ENCODE results near the gene CPT2. TPM values are rescaled to one million over a fixed set of nuclear protein-coding genes. Genes with fewer than 3 reads are reported as not detected.
A peak's percentile ranks its signal among the peaks of the same experiment; 100 is the strongest.

CPT2 gene
- total and polyA plus RNA-seq, 2 of the 13 experiments (the other 11 are each of a cell fraction or from before 2014, with no cell fraction given) = 12.6 to 14.6 TPM

DNA sequence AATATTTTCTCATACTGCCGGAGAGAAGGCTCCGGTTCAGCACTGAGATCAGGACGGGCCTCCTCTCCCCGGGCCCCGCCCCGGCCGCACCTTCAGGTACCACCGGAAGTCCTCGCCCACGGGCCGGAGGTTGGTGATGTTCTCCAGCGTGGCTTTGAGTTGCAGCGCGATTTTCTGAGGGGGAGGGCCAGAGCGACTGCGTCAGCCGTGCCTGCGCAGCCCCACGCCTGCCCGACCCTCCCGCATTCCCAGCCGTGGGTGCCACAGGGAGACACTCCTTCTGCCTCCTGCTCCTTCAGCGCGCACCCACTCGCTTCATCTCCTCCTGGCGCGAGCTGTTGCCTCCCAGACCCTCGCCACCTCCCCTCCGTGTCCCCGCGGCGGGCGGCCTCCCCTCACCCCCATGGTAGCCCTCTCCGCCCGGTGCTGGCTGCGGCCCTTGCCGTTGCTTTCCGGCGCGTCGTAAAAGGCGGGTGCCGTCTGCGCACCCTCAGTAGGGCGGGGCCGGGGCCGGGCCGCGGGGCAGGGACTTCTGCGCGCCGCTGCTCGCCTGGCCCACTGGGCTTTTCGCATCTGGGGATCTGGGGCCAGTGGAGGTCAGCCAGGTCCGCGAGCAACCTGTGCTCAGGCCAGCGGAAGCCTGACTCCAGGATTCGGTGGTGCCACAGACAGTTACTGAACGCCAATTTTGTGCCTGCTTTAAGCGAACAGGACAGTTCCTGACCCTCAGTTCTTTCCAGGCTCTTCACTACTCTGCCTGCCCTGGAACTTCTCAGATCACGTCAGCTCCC lies 23.7 kb downstream of the CPT2 start, which contains the start of gene CZIB (continued):
- TF ChIP-seq ARID2 (CRISPR knock-in tag; IDR thresholded peaks at IDR 0.05; ENCODE audit: borderline replicate concordance) (no peak), ELF1 (CRISPR knock-in tag; IDR thresholded peaks at IDR 0.05) (peak; percentile 80), POGZ (CRISPR knock-in tag; IDR thresholded peaks at IDR 0.05) (peak; percentile 66), ZXDC (CRISPR knock-in tag; IDR thresholded peaks at IDR 0.05) (no peak), THAP7 (CRISPR knock-in tag; IDR thresholded peaks at IDR 0.05) (no peak), ZNF326 (CRISPR knock-in tag; IDR thresholded peaks at IDR 0.05; ENCODE audit: borderline replicate concordance) (0 out of 2 replicates have a peak, but pooled peaks have one; percentile 22), TBL1XR1 (IDR thresholded peaks at IDR 0.05; ENCODE audit: borderline replicate concordance, low read length, partially characterized antibody) (no peak), SNAPC2 (CRISPR knock-in tag; IDR thresholded peaks at IDR 0.05) (peak; percentile 83), CBFB (CRISPR knock-in tag; IDR thresholded peaks at IDR 0.05) (no peak; the same call in 1 of the 2 replicates), ZNF552 (CRISPR knock-in tag; IDR thresholded peaks at IDR 0.05; ENCODE audit: borderline replicate concordance) (peak; percentile 96), SUZ12 (IDR thresholded peaks at IDR 0.05; ENCODE audit: low read depth, low read length) (no peak), ZNF441 (CRISPR knock-in tag; IDR thresholded peaks at IDR 0.05; ENCODE audit: borderline replicate concordance) (0 out of 2 replicates have a peak, but pooled peaks have one; percentile 17), ZMYM2 (CRISPR knock-in tag; IDR thresholded peaks at IDR 0.05) (no peak)
- TF ChIP-seq, protein P1, sequence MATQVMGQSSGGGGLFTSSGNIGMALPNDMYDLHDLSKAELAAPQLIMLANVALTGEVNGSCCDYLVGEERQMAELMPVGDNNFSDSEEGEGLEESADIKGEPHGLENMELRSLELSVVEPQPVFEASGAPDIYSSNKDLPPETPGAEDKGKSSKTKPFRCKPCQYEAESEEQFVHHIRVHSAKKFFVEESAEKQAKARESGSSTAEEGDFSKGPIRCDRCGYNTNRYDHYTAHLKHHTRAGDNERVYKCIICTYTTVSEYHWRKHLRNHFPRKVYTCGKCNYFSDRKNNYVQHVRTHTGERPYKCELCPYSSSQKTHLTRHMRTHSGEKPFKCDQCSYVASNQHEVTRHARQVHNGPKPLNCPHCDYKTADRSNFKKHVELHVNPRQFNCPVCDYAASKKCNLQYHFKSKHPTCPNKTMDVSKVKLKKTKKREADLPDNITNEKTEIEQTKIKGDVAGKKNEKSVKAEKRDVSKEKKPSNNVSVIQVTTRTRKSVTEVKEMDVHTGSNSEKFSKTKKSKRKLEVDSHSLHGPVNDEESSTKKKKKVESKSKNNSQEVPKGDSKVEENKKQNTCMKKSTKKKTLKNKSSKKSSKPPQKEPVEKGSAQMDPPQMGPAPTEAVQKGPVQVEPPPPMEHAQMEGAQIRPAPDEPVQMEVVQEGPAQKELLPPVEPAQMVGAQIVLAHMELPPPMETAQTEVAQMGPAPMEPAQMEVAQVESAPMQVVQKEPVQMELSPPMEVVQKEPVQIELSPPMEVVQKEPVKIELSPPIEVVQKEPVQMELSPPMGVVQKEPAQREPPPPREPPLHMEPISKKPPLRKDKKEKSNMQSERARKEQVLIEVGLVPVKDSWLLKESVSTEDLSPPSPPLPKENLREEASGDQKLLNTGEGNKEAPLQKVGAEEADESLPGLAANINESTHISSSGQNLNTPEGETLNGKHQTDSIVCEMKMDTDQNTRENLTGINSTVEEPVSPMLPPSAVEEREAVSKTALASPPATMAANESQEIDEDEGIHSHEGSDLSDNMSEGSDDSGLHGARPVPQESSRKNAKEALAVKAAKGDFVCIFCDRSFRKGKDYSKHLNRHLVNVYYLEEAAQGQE (IDR thresholded peaks at IDR 0.05; ENCODE audit: borderline replicate concordance in 1 of 2, low read depth in 1 of 2, low read length in 2 of 2) = 0 out of 4 replicates have a peak, but pooled peaks of 1 of the 2 experiments have one; percentile 14
- TF ChIP-seq, protein P2, sequence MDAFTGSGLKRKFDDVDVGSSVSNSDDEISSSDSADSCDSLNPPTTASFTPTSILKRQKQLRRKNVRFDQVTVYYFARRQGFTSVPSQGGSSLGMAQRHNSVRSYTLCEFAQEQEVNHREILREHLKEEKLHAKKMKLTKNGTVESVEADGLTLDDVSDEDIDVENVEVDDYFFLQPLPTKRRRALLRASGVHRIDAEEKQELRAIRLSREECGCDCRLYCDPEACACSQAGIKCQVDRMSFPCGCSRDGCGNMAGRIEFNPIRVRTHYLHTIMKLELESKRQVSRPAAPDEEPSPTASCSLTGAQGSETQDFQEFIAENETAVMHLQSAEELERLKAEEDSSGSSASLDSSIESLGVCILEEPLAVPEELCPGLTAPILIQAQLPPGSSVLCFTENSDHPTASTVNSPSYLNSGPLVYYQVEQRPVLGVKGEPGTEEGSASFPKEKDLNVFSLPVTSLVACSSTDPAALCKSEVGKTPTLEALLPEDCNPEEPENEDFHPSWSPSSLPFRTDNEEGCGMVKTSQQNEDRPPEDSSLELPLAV (CRISPR knock-in tag; conservative IDR thresholded peaks at IDR 0.05; ENCODE audit: low read depth) = no peak
- TF ChIP-seq, protein P3, sequence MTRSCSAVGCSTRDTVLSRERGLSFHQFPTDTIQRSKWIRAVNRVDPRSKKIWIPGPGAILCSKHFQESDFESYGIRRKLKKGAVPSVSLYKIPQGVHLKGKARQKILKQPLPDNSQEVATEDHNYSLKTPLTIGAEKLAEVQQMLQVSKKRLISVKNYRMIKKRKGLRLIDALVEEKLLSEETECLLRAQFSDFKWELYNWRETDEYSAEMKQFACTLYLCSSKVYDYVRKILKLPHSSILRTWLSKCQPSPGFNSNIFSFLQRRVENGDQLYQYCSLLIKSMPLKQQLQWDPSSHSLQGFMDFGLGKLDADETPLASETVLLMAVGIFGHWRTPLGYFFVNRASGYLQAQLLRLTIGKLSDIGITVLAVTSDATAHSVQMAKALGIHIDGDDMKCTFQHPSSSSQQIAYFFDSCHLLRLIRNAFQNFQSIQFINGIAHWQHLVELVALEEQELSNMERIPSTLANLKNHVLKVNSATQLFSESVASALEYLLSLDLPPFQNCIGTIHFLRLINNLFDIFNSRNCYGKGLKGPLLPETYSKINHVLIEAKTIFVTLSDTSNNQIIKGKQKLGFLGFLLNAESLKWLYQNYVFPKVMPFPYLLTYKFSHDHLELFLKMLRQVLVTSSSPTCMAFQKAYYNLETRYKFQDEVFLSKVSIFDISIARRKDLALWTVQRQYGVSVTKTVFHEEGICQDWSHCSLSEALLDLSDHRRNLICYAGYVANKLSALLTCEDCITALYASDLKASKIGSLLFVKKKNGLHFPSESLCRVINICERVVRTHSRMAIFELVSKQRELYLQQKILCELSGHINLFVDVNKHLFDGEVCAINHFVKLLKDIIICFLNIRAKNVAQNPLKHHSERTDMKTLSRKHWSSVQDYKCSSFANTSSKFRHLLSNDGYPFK (CRISPR knock-in tag; IDR thresholded peaks at IDR 0.05; ENCODE audit: borderline replicate concordance) = peak; percentile 92
